ENCODE data around the gene TOR1A.
"Not testable (repeated sequence)": the region's sequence is repeated elsewhere in the genome, so short reads cannot be mapped to it uniquely, and the experiment has no call there.

TOR1A gene

GRCh38 chr9:129822898-129823541 lies 916 bp downstream of the TOR1A start:
- DNase-seq (ENCODE audit: low read depth, low spot score): no peak

DNA sequence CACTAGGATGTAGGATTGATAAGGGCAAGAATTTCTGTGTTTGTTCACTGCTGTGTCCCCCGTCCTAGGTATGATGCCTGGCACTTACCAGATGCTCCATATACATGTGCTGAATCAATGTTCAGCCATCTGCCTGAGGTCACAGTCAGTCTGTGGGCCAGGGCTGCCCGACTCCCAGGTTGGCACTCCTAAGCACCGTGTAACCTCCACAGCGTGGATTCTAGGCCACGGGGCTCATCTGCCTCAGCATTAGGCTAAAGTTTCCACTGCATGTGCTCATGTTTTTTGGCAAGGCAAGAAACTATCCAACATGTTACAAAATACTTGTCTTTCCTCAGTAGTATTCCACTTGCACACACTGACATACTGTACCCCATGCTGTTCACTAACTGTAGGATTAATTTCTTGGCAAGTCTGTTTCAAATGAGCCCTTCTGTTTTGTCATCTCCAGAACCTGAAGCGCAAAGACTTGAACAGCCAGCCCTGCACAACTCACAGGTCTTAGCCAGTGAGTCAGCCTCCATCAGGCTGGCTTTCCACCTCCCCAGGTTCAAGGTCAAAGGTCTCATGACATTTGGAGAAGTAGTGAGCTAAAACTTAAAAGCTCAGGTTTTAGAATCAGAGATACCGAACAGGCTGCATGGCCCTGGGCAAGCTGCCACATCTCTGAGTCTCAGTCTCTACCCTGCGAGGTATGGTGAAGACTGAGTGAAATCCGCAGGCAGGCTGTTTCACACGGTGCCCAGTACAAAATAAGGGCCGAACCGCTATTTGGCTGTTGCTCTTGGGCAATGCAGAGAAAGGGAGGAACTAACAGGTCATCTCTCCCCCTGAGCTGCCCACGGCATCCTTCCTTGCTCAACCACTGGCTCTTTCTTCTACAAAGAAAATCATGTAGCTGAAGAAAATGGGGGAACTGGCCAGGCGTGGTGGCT lies 7.2 kb downstream of the TOR1A start:
- no peak for DNase-seq (ENCODE audit: low read depth, low spot score)

DNA sequence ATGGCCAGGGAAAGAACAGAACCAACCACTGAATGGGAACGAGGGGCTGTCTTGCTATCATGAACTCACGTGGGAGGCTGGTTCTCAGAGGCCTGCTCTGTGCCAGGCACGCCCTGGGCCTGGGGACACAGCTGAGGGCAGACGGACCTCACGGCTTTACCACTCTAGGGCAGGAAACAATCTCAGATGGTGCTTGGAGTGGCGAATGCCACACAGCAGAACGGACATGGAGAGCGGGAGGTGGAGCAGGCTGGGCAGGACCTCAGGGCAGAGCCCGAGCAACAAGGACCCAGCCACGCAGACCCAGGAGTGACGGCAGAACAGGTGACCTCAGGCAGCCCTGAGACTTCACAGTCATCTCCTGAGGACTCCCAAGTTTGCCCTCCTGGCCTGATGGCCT lies 8.7 kb downstream of the TOR1A start:
- no peak for DNase-seq (ENCODE audit: low read depth, low spot score)

DNA sequence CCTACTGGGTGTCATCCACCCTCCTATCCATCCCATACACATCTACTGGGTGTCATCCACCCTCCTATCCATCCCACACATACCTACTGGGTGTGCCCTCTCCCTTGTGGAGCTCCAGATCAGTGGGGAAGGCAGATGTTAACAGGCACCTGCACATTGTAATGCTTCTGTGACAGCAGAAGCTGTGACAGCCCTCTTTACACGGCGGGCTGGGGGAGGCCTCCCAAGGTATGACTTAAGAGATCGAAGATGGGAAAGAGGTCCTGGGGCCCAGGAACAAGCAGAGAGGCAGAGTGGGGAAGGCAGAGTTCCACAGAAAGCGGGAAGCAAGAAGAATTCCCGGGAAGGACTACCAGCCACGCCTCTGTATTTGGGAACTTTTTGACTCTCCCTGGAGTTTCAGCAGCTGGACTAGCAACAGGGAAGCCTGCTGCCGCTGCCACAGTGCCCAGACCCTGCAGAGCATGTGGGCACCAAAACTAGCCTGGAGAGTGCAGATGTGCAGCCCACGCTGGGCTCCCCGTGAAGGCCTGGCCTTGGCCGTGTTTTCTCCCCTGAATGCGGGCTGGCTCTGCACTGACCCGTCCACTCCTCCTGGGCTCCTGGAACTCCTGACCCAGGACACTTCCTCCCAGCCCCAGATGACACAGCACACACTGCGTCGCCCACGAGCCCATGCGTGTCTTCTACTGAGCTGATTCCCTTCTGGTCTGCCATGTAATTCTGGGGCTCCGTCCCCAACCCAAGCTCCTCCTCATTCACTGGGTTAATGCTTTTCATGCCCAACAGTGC lies 9.3 kb downstream of the TOR1A start:
- DNase-seq (ENCODE audit: low read depth, low spot score): no peak

DNA sequence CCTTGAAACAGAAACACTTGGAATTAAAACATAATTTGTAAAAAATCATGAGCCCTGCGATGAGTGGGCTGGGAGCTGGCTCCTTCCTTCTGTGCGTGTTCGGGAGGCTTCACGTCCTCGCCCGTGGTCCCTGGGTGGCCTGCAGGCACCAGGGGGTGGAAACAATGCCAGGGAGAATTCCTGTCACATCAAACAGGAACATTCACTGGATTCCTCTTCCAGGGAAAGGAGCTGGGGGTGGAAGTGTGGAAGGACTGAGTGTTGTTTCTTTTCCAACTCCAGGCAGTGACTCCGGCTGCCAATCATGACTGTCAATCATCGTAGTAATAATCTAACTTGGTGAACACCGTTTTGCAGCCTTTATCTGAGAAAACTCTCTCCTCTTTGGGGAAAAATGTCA lies 10.3 kb downstream of the TOR1A start:
- no peak for DNase-seq (ENCODE audit: low read depth, low spot score)

DNA sequence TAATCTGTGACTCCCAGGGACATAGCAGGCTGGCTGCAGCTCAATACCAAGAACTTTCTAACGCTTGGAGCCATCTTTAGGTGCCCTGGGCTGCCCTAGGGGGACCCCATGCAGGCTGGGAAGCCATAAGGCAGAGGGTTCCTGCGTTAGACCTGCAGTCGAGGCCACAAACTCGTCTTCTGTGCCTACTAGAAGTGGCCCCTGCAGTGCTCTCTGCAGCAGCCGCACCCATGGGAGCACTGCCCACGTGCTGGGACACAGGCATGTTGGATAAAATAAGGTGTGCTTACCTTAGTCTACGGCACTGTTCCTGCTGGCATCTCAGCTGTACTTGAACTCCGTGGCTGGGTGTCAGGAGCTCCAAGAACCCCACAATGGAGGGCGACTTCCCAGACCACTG lies 11.6 kb downstream of the TOR1A start:
- no peak for DNase-seq (ENCODE audit: low read depth, low spot score)

GRCh38 chr9:129811967-129812363 lies 12.0 kb downstream of the TOR1A start:
- no peak for DNase-seq (ENCODE audit: low read depth, low spot score)

GRCh38 chr9:129810788-129811187 lies 13.1 kb downstream of the TOR1A start:
- DNase-seq (ENCODE audit: low read depth, low spot score): no peak

DNA sequence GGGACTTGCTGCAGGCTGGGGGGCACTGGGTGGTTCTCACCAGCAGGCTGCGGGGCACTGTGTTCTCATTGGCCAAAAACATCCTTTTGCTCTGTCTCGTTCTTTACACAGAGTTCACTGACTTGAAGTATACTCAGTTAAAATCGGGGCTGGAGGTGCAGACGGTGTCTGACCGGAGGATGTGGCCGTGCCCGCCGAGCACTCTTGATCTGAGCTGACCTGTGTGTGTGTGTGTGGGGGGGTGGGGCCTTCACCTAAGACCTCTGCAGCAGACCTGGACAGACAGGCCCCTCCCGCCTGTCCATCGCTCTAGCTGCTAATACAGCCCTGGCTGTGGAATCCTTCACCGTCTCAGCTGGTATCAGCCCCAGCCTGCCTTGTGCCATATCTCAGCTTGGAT lies 13.8 kb downstream of the TOR1A start:
- no peak for DNase-seq (ENCODE audit: low read depth, low spot score)

- no peak for DNase-seq (ENCODE audit: low read depth, low spot score)
Measured at GRCh38 chr9:129809346-129809745, 14.6 kb downstream of the TOR1A start.

DNA sequence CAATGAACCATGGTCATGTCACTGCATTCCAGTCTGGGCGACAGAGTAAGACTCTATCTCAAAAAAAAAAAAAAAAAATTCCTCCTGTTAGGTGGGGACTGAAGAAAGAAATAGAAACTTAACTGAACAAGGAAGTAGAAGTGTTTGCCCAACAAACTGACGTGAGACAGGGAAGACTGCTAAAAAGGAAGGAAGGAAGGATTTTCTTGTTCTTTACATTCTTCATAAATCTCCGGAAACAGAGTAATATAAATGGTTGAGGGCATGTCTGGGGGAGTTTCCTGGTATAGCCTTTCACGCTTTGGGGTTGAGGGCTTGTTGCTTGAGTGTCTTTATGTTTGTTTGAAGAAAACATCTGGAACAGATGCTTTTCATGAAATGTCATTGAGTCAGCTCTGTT lies 17.9 kb downstream of the TOR1A start:
- DNase-seq (ENCODE audit: low read depth, low spot score): no peak

GRCh38 chr9:129803676-129804060 lies 20.3 kb downstream of the TOR1A start:
- DNase-seq (ENCODE audit: low read depth, low spot score): no peak

GRCh38 chr9:129802833-129803675 lies 20.9 kb downstream of the TOR1A start, which contains the start of gene TOR1B:
TSS of gene TOR1B (plus strand) at chr9:129803184. CDS start at chr9:129803213, 29 bp downstream.
- DNase-seq (ENCODE audit: low read depth, low spot score): peak; percentile 73

GRCh38 chr9:129801504-129801903 lies 22.4 kb downstream of the TOR1A start:
- no peak for DNase-seq (ENCODE audit: low read depth, low spot score)

DNA sequence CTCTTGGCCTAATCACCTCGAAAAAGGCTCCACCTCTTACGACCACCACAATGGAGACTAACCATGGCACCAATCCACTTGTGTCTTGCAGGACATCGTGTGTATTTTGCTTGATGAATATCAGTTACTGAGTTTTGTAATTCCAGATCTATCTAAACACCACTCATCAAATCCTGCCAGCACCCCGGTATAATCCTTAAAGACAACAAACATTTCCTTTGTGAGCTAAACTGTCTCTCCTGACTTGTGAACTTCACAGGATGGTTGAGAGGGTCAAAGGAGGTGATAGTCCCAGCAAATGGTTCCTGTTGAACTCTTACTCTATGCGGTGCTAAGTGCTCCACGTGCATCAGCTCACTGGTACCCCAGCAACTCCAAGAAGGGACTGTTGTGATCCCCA lies 25.0 kb downstream of the TOR1A start:
- DNase-seq (ENCODE audit: low read depth, low spot score): no peak

GRCh38 chr9:129796029-129796428 lies 27.9 kb downstream of the TOR1A start:
- not testable (repeated sequence) for DNase-seq (ENCODE audit: low read depth, low spot score)

- DNase-seq (ENCODE audit: low read depth, low spot score): no peak
Measured at GRCh38 chr9:129794549-129794948, 29.4 kb downstream of the TOR1A start.

- DNase-seq (ENCODE audit: low read depth, low spot score): no peak
Measured at GRCh38 chr9:129786481-129786880, 37.5 kb downstream of the TOR1A start.

GRCh38 chr9:129785866-129786265 lies 38.1 kb downstream of the TOR1A start:
- no peak for DNase-seq (ENCODE audit: low read depth, low spot score)

DNA sequence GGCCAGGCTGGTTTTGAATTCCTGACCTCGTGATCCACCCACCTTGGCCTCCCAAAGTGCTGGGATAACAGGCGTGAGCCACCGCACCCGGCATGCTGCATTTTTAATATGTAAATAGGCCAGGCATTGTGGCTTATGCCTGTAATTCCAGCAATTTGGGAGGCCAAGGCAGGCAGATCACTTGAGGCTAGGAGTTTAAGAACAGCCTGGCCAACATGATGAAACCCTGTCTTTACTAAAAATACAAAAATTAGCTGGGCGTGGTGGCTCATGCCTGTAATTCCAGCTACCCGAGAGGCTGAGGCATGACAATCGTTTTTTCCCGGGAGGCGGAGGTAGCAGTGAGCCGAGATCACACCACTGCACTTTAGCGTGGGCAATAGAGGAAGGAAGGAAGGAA lies 39.0 kb downstream of the TOR1A start:
- DNase-seq (ENCODE audit: low read depth, low spot score): not testable (repeated sequence)
